Duodenal mucosa (tissue), 2 donors: Measurements from ENCODE around the gene PPP1R18.

ENCODE experiments used
- H3K27ac ChIP-seq: one replicate; pipeline ENCODE4 v1.7.0; 2013; ENCODE audit warnings: low read depth, low read length
- H3K27me3 ChIP-seq, 2 donors: one replicate each; pipeline ENCODE4 v1.7.0; 2013; ENCODE audit warnings: low read length in 2 of 2, control low read depth in 1 of 2; ENCODE audit not compliant: insufficient read depth in 2 of 2, control insufficient read depth in 1 of 2
- H3K36me3 ChIP-seq, 2 donors: one replicate each; pipeline ENCODE4 v1.7.0; 2013; ENCODE audit warnings: low read length in 2 of 2, control low read depth in 1 of 2; ENCODE audit not compliant: insufficient read depth in 2 of 2, control insufficient read depth in 1 of 2
- H3K4me1 ChIP-seq, 2 donors: one replicate each; pipeline ENCODE4 v1.7.0; 2013; ENCODE audit warnings: low read length in 2 of 2, control low read depth in 1 of 2; ENCODE audit not compliant: insufficient read depth in 2 of 2, control insufficient read depth in 1 of 2
- H3K4me3 ChIP-seq, 2 donors: one replicate each; pipeline ENCODE4 v1.7.0; 2013; ENCODE audit warnings: low read length in 2 of 2, low read depth in 1 of 2
- H3K9ac ChIP-seq, 2 donors: one replicate each; pipeline ENCODE4 v1.7.0; 2013; ENCODE audit warnings: low read length in 2 of 2, low read depth in 1 of 2
- H3K9me3 ChIP-seq, 2 donors: one replicate each; pipeline ENCODE4 v1.7.0; 2013; ENCODE audit warnings: low read length in 2 of 2, control low read depth in 1 of 2; ENCODE audit not compliant: control insufficient read depth in 1 of 2

The PPP1R18 gene

GRCh38 chr6:30644769-30645168, 41.7 kb downstream of the PPP1R18 start:
- Histone ChIP-seq H3K36me3 (peaks cover 12 to 44% of the 10 kb centered on the region in 2 donors), H3K9ac (no peak overlapping the region), H3K27me3 (no peaks in the 10 kb centered on the region), H3K27ac (no peak overlapping the region), H3K9me3 (no peaks in the 10 kb centered on the region), H3K4me3 (peak overlapping the region in 1 of 2 donors; percentile 29), H3K4me1 (peaks cover 12 to 26% of the 10 kb centered on the region in 2 donors)

DNA sequence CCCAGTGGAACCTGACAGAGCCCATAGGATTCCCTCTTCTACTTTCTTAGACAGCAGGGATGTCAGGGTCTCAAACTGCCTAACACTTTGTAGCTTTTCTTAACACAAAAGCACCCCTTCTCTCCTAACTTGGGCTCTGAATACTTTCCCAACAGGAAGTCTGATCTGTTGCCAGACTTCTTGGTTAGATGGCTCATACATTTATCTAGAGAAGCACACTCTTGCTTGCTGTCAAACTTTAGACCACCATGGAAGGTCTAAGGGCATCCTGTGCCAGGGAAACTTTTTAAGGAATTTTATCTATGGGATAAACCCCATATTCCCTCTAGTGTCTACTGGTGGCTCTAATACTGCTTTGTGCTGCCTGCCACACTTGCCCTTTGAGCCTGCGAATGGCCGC, 42.8 kb downstream of the PPP1R18 start:
- Histone ChIP-seq H3K27me3 (no peaks in the 10 kb centered on the region), H3K36me3 (peaks cover 12 to 42% of the 10 kb centered on the region in 2 donors), H3K9ac (peak overlapping the region in 1 of 2 donors; percentile 11), H3K4me3 (no peak overlapping the region), H3K4me1 (peaks cover 12 to 26% of the 10 kb centered on the region in 2 donors), H3K9me3 (no peaks in the 10 kb centered on the region), H3K27ac (no peak overlapping the region)

- H3K9me3 ChIP-seq = no peaks in the 10 kb centered on the region
- no peak overlapping the region for H3K4me3 ChIP-seq
- H3K4me1 ChIP-seq = peaks cover 6 to 19% of the 10 kb centered on the region in 2 donors
- peaks cover 12 to 45% of the 10 kb centered on the region in 2 donors for H3K36me3 ChIP-seq
- H3K27me3 ChIP-seq = no peaks in the 10 kb centered on the region
- H3K9ac ChIP-seq = no peak overlapping the region
- no peak overlapping the region for H3K27ac ChIP-seq
These were observed 45.4 kb downstream of the PPP1R18 start for GRCh38 chr6:30641048-30641447.

- no peaks in the 10 kb centered on the region for H3K27me3 ChIP-seq
- no peak overlapping the region for H3K4me3 ChIP-seq
- H3K9ac ChIP-seq = no peak overlapping the region
- peaks cover 12 to 46% of the 10 kb centered on the region in 2 donors for H3K36me3 ChIP-seq
- no peak overlapping the region for H3K27ac ChIP-seq
- H3K9me3 ChIP-seq = no peaks in the 10 kb centered on the region
- H3K4me1 ChIP-seq = peaks cover 2 to 14% of the 10 kb centered on the region in 2 donors
These were observed 46.0 kb downstream of the PPP1R18 start for GRCh38 chr6:30640481-30640880.

- no peaks in the 10 kb centered on the region for H3K27me3 ChIP-seq
- no peak overlapping the region for H3K4me3 ChIP-seq
- peaks cover 7 to 26% of the 10 kb centered on the region in 2 donors for H3K36me3 ChIP-seq
- no peaks in the 10 kb centered on the region for H3K4me1 ChIP-seq
- H3K9ac ChIP-seq = no peak overlapping the region
- no peaks in the 10 kb centered on the region for H3K9me3 ChIP-seq
- no peak overlapping the region for H3K27ac ChIP-seq
These were observed 50.6 kb downstream of the PPP1R18 start for GRCh38 chr6:30635834-30636233.

GRCh38 chr6:30626484-30627366, 59.7 kb downstream of the PPP1R18 start, which contains the start of gene ATAT1:
Gene ATAT1 (plus strand): TSS chr6:30626874.
- Histone ChIP-seq H3K9me3 (no peaks in the 10 kb centered on the region), H3K27ac (peak within 1 kb of the TSS; percentile 91), H3K4me1 (peaks cover 16 to 19% of the 10 kb centered on the region in 2 donors), H3K36me3 (peaks cover 18 to 50% of the 10 kb centered on the region in 2 donors), H3K9ac (peak within 1 kb of the TSS; percentile 90 to 96), H3K4me3 (peak within 1 kb of the TSS; percentile 90 to 91), H3K27me3 (no peaks in the 10 kb centered on the region)
